GM21526 (cell line): ENCODE data around the gene PEX7.
"Not testable (repeated sequence)": the region's sequence is repeated elsewhere in the genome, so short reads cannot be mapped to it uniquely, and the experiment has no call there.

ENCODE experiments used
- ATAC-seq: cut with Tn5 transposase; IDR thresholded peaks from one replicate; pipeline ENCODE4 v1.9.1; 2021; ENCODE audit warnings: moderate library complexity; ENCODE audit not compliant: unreplicated experiment, low FRiP score

PEX7 gene

GRCh38 chr6:136790411-136791295 lies 31.7 kb upstream of the PEX7 start:
- no peak for ATAC-seq

- ATAC-seq = peak; percentile 36
Measured at GRCh38 chr6:136791296-136792094, 30.9 kb upstream of the PEX7 start.

DNA sequence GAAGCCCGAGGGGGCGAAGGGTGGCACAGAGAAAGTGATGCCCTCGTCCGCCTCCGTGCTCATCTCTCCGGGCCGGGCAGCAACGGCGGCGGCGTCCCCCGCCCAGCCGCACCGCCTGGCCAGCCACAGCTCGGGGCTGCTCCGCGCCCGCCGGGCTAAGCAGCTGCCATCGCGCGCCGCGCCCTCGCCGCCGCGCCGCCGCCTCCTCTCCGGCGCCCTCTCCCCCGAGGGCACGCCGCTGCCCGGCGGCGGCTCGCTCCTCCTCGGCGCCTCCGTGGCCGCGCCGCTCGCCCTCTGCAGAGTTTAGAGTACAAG lies 30.3 kb upstream of the PEX7 start:
- peak; percentile 8 for ATAC-seq

DNA sequence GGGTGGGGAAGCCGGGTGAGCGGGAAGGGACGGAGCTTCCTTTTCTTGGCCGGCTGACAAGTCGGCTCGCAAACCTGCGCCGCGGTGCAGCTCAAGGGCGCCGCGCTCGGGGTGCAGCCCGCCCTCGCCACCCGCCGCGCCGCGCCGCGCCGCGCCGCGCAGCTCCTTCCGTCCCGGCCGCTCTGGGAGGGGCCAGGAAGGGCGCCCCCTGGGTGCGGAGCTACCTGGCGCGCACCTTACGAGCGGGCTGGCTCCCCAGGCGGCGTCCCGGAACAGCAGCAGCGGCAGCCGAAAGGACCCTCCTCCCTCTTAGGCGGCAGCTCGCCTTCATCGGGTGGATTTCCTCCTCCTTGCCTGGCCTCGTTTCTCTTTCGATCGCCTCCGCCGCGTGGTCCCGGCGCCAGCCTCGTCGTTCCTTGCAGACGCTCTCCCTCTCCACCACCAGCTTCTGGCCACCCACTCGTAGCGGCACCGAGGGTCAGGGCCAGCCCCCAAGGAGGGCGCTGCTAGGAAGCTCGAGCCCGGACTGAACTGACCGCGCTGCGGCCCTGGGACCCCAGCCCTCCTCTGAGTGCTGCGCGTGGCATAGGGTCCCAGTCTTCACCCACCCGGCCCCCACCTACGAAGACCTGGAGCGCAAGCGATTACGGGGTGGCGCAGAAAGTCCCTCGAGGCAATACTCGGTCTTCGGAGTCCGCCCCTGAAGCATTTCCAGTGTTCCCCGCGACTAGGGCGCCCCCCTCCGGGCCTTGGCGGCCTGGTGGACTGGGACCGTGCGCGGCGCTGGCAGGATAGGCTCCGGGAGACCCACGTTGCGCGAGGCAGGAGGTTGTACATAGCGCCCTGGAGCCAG lies 29.8 kb upstream of the PEX7 start, which contains the start of gene MAP3K5:
MAP3K5 (minus strand) TSS at position 68 of the 853 bp plus-strand sequence. CDS start 320 bp downstream, outside the sequence.
- ATAC-seq = peak; percentile 59

- ATAC-seq = no peak
Measured at GRCh38 chr6:136793363-136793762, 29.0 kb upstream of the PEX7 start.

GRCh38 chr6:136795386-136795785 lies 27.0 kb upstream of the PEX7 start:
- no peak for ATAC-seq

- no peak for ATAC-seq
Measured at GRCh38 chr6:136795996-136796395, 26.4 kb upstream of the PEX7 start.

DNA sequence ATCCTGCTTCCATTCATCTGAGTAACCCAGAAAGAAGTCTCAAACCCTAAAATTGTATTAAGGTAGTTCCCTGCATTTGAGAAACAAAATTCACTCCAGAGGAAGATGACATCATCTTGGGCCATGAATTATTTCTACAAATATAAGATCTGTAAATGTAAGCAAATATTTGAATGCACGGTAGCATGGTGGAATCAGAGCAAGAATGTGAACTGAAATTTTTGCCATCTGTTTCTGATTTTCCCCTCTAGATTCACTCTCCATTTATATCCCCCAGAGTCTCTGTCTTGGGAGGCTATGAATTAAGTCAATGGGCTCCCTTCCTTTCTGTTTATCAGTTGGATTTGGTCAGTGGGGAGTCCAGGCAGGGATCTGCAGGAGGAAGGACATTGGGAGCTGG lies 24.3 kb upstream of the PEX7 start:
- no peak for ATAC-seq

DNA sequence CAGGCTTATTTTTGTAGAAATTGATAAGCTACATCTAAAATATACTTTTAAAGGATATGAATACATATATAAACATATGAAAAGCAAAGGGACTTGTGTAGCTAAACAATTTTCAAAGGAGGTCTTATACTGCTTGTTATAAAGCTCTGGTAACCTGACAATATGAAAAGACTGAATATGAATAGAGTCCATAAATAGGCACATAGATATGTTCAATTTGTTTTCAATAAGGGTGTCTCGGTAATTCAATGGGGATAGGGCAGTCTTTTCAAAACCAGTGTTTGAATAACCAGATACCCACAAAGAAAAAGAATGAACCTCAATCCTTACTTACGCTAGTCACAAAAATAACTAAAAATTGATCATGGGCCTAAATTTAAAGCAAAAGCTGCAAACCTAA lies 20.8 kb upstream of the PEX7 start:
- no peak for ATAC-seq

- ATAC-seq = no peak
Measured at GRCh38 chr6:136803608-136804007, 18.8 kb upstream of the PEX7 start.

- no peak for ATAC-seq
Measured at GRCh38 chr6:136809091-136809860, 13.1 kb upstream of the PEX7 start.

DNA sequence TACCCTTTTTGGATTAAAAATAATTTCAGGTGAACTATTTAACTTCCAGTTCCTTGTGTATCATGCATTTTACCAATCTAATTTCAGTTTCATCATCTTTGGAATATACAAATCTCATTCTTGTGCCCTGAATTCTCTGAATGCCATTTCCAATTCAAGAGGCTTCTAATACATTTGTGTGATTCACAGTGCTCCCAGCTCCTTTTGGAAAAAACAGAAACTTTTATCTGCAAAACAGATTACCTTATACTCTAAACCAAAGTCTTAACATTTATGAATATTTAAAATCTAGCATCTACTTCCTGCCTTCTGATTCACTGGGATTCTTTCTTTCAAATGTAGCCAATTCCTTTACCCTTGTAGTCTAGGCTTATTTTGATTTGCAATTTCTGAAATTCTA lies 11.1 kb upstream of the PEX7 start:
- ATAC-seq = no peak

- ATAC-seq = no peak
Measured at GRCh38 chr6:136812174-136812573, 10.2 kb upstream of the PEX7 start.

GRCh38 chr6:136815608-136816007 lies 6.8 kb upstream of the PEX7 start:
- not testable (repeated sequence) for ATAC-seq

DNA sequence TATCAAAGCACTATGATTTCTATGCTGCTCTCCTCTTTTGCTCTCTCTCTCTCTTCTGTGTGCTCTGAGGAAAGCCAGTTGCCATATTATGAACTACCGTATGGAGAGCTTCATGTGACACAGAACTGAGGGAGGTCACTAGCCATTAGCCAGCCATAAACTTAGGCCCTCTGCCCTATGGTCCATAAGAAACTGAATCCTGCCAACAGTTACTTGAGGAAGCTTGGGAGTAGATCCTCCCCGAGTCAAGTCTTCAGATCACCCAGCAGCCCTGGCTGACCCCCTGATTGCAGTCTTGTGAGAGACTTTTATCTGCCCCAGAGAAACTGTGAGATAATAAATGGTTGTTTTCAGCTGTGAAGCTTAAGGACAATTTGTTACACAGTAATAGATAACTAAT lies 5.7 kb upstream of the PEX7 start:
- ATAC-seq = no peak

GRCh38 chr6:136820561-136820960 lies 1.8 kb upstream of the PEX7 start:
- no peak for ATAC-seq

- ATAC-seq = peak; percentile 11
Measured at GRCh38 chr6:136822046-136822375, 381 bp upstream of the PEX7 start.

DNA sequence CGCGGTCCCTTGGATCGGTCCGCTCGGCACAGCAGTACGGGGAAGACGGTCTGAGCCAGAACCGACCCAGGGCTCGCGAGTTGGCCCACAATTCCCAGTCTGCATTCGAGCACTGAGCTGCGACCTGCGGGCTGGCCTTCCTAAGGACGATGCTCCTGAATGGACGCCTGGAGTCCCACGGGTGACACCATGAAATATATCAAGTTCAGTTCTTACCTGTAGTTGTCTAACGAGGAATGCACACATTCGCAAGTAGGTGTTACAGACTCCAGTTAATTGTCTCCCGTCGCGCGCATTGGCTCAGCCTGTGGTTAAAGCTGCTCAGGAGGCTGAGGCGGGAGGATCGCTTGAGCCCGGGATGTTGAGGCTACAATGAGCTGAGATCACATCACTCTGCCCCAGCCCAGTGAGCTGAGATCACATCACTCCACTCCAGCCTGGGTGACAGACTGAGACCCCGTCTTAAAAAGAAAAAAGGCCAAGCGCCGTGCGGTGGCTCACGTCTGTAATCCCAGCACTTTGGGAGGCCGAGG lies 802 bp downstream of the PEX7 start:
- no peak for ATAC-seq

DNA sequence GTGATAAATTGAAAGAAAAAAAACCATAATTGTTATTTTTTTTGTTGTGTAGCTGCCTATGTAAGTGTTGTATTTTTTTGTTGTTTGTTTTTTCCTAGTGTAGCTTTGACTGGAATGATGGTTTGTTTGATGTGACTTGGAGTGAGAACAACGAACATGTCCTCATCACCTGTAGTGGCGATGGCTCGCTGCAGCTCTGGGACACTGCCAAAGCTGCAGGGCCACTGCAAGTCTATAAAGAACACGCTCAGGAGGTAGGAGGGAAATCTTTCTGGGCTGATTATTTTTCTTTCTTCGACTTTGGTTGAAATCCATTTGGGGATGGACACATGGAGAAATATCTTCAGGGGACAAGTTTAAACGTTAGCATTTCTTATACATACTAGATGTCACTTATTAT lies 3.8 kb downstream of the PEX7 start:
- ATAC-seq = no peak
